ENCODE data around the gene CC2D2B. TPM values are rescaled to one million over a fixed set of nuclear protein-coding genes. Genes with fewer than 3 reads are reported as not detected.

The CC2D2B gene
- total and polyA plus RNA-seq, 4 donors: 2.8 to 4.2 (median 3.1) TPM

GRCh38 chr10:96013956-96014355 is 106.2 kb downstream of the CC2D2B start:
- H3K27ac ChIP-seq (ENCODE audit: low read depth, low read length): no peak overlapping the region
- no CpG with 5 or more reads among the region's 2 CpGs for WGBS (ENCODE audit: insufficient coverage)
- no peak overlapping the region for H3K4me3 ChIP-seq (ENCODE audit: low read depth, low read length)
- DNase-seq (ENCODE audit: low read depth in 4 of 6, low spot score in 6 of 6): no peak
- H3K36me3 ChIP-seq (ENCODE audit: control insufficient read depth, insufficient read depth, low read length): no peaks in the 10 kb centered on the region
- H3K27me3 ChIP-seq (ENCODE audit: control insufficient read depth, insufficient read depth, low read length): no peaks in the 10 kb centered on the region
- no peaks in the 10 kb centered on the region for H3K9me3 ChIP-seq (ENCODE audit: control insufficient read depth, insufficient read depth, low read length)
- H3K4me1 ChIP-seq (ENCODE audit: control insufficient read depth, insufficient read depth, low read length): no peaks in the 10 kb centered on the region

GRCh38 chr10:96014473-96015102 is 106.8 kb downstream of the CC2D2B start:
- Histone ChIP-seq H3K27ac (ENCODE audit: low read depth, low read length) (no peak overlapping the region), H3K36me3 (ENCODE audit: control insufficient read depth, insufficient read depth, low read length) (no peaks in the 10 kb centered on the region), H3K27me3 (ENCODE audit: control insufficient read depth, insufficient read depth, low read length) (no peaks in the 10 kb centered on the region), H3K4me3 (ENCODE audit: low read depth, low read length) (no peak overlapping the region), H3K4me1 (ENCODE audit: control insufficient read depth, insufficient read depth, low read length) (no peaks in the 10 kb centered on the region), H3K9me3 (ENCODE audit: control insufficient read depth, insufficient read depth, low read length) (no peaks in the 10 kb centered on the region)
- no peak for DNase-seq (ENCODE audit: low read depth in 4 of 6, low spot score in 6 of 6)
- WGBS (ENCODE audit: insufficient coverage): no CpG with 5 or more reads among the region's 2 CpGs

GRCh38 chr10:96017191-96017687 is 109.5 kb downstream of the CC2D2B start:
- Histone ChIP-seq H3K4me3 (ENCODE audit: low read depth, low read length) (no peak overlapping the region), H3K36me3 (ENCODE audit: control insufficient read depth, insufficient read depth, low read length) (no peaks in the 10 kb centered on the region), H3K27me3 (ENCODE audit: control insufficient read depth, insufficient read depth, low read length) (no peaks in the 10 kb centered on the region), H3K27ac (ENCODE audit: low read depth, low read length) (no peak overlapping the region), H3K9me3 (ENCODE audit: control insufficient read depth, insufficient read depth, low read length) (no peaks in the 10 kb centered on the region), H3K4me1 (ENCODE audit: control insufficient read depth, insufficient read depth, low read length) (no peaks in the 10 kb centered on the region)
- WGBS (ENCODE audit: insufficient coverage): 21% methylated on average over 3 of the region's 5 CpGs
- peak; percentile 24 to 90 (median 45) for DNase-seq (ENCODE audit: low read depth in 4 of 6, low spot score in 6 of 6)

- Histone ChIP-seq H3K27me3 (ENCODE audit: control insufficient read depth, insufficient read depth, low read length) (no peaks in the 10 kb centered on the region), H3K4me3 (ENCODE audit: low read depth, low read length) (no peak overlapping the region), H3K4me1 (ENCODE audit: control insufficient read depth, insufficient read depth, low read length) (no peaks in the 10 kb centered on the region), H3K36me3 (ENCODE audit: control insufficient read depth, insufficient read depth, low read length) (no peaks in the 10 kb centered on the region), H3K9me3 (ENCODE audit: control insufficient read depth, insufficient read depth, low read length) (no peaks in the 10 kb centered on the region), H3K27ac (ENCODE audit: low read depth, low read length) (no peak overlapping the region)
- no peak for DNase-seq (ENCODE audit: low read depth in 4 of 6, low spot score in 6 of 6)
- WGBS (ENCODE audit: insufficient coverage): no CpG with 5 or more reads among the region's 1 CpG
Measured at GRCh38 chr10:96021332-96021731, 113.6 kb downstream of the CC2D2B start.

- Histone ChIP-seq H3K27me3 (ENCODE audit: control insufficient read depth, insufficient read depth, low read length) (no peaks in the 10 kb centered on the region), H3K4me3 (ENCODE audit: low read depth, low read length) (no peak overlapping the region), H3K4me1 (ENCODE audit: control insufficient read depth, insufficient read depth, low read length) (no peaks in the 10 kb centered on the region), H3K36me3 (ENCODE audit: control insufficient read depth, insufficient read depth, low read length) (no peaks in the 10 kb centered on the region), H3K9me3 (ENCODE audit: control insufficient read depth, insufficient read depth, low read length) (no peaks in the 10 kb centered on the region), H3K27ac (ENCODE audit: low read depth, low read length) (no peak overlapping the region)
- 87% methylated on average over 2 of the region's 2 CpGs for WGBS (ENCODE audit: insufficient coverage)
- no peak for DNase-seq (ENCODE audit: low read depth in 4 of 6, low spot score in 6 of 6)
Measured at GRCh38 chr10:96022739-96023138, 115.0 kb downstream of the CC2D2B start.

GRCh38 chr10:96023168-96023567 is 115.4 kb downstream of the CC2D2B start:
- H3K27me3 ChIP-seq (ENCODE audit: control insufficient read depth, insufficient read depth, low read length): no peaks in the 10 kb centered on the region
- H3K4me1 ChIP-seq (ENCODE audit: control insufficient read depth, insufficient read depth, low read length): no peaks in the 10 kb centered on the region
- no peak overlapping the region for H3K27ac ChIP-seq (ENCODE audit: low read depth, low read length)
- no peaks in the 10 kb centered on the region for H3K9me3 ChIP-seq (ENCODE audit: control insufficient read depth, insufficient read depth, low read length)
- no peak for DNase-seq (ENCODE audit: low read depth in 4 of 6, low spot score in 6 of 6)
- no peak overlapping the region for H3K4me3 ChIP-seq (ENCODE audit: low read depth, low read length)
- H3K36me3 ChIP-seq (ENCODE audit: control insufficient read depth, insufficient read depth, low read length): no peaks in the 10 kb centered on the region

GRCh38 chr10:96025566-96025965 is 117.8 kb downstream of the CC2D2B start:
- H3K36me3 ChIP-seq (ENCODE audit: control insufficient read depth, insufficient read depth, low read length): no peaks in the 10 kb centered on the region
- DNase-seq (ENCODE audit: low read depth in 4 of 6, low spot score in 6 of 6): peak in 1 of 6 donors; percentile 14
- H3K27ac ChIP-seq (ENCODE audit: low read depth, low read length): no peak overlapping the region
- H3K27me3 ChIP-seq (ENCODE audit: control insufficient read depth, insufficient read depth, low read length): no peaks in the 10 kb centered on the region
- no peaks in the 10 kb centered on the region for H3K9me3 ChIP-seq (ENCODE audit: control insufficient read depth, insufficient read depth, low read length)
- WGBS (ENCODE audit: insufficient coverage): 69% methylated on average over 3 of the region's 3 CpGs
- no peak overlapping the region for H3K4me3 ChIP-seq (ENCODE audit: low read depth, low read length)
- no peaks in the 10 kb centered on the region for H3K4me1 ChIP-seq (ENCODE audit: control insufficient read depth, insufficient read depth, low read length)

- WGBS (ENCODE audit: insufficient coverage): no CpG with 5 or more reads among the region's 1 CpG
- DNase-seq (ENCODE audit: low read depth in 4 of 6, low spot score in 6 of 6): no peak
Measured at GRCh38 chr10:96034625-96035024, 126.8 kb downstream of the CC2D2B start.

GRCh38 chr10:96038476-96039387 is 131.0 kb downstream of the CC2D2B start:
- Histone ChIP-seq H3K27ac (ENCODE audit: low read depth, low read length) (no peak overlapping the region), H3K4me3 (ENCODE audit: low read depth, low read length) (no peak overlapping the region), H3K27me3 (ENCODE audit: control insufficient read depth, insufficient read depth, low read length) (no peaks in the 10 kb centered on the region), H3K36me3 (ENCODE audit: control insufficient read depth, insufficient read depth, low read length) (no peaks in the 10 kb centered on the region), H3K4me1 (ENCODE audit: control insufficient read depth, insufficient read depth, low read length) (peaks cover 4% of the 10 kb centered on the region), H3K9me3 (ENCODE audit: control insufficient read depth, insufficient read depth, low read length) (no peaks in the 10 kb centered on the region)
- WGBS (ENCODE audit: insufficient coverage): 100% methylated on average over 2 of the region's 4 CpGs
- no peak for DNase-seq (ENCODE audit: low read depth in 4 of 6, low spot score in 6 of 6)

More at GRCh38 chr10:96034625-96035024, 126.8 kb downstream of the CC2D2B start:
- Histone ChIP-seq H3K27ac (ENCODE audit: low read depth, low read length) (no peak overlapping the region), H3K27me3 (ENCODE audit: control insufficient read depth, insufficient read depth, low read length) (no peaks in the 10 kb centered on the region), H3K36me3 (ENCODE audit: control insufficient read depth, insufficient read depth, low read length) (no peaks in the 10 kb centered on the region), H3K9me3 (ENCODE audit: control insufficient read depth, insufficient read depth, low read length) (no peaks in the 10 kb centered on the region), H3K4me1 (ENCODE audit: control insufficient read depth, insufficient read depth, low read length) (no peaks in the 10 kb centered on the region), H3K4me3 (ENCODE audit: low read depth, low read length) (no peak overlapping the region)

Measured in spinal cord (tissue), 10 donors.